ENCODE results near the gene SLC13A1. TPM values are rescaled to one million over a fixed set of nuclear protein-coding genes. Genes with fewer than 3 reads are reported as not detected.

Gene SLC13A1
- total RNA-seq, 1 donor from 2014 or later, result not detected

Other genes with a start within 250 kb of the SLC13A1 start
- not detected for gene TAS2R16, start 204.3 kb downstream of the SLC13A1 start, total RNA-seq